ENCODE data around the gene PHACTR2.

Gene PHACTR2

GRCh38 chr6:143811501-143812157, 133.9 kb downstream of the PHACTR2 start:
- Histone ChIP-seq H3K4me2 (ENCODE audit: low read length) (no peak overlapping the region), H3K27me3 (ENCODE audit: insufficient read depth, low read length, poor library complexity) (no peaks in the 10 kb centered on the region), H3K79me2 (ENCODE audit: control insufficient read depth, insufficient read depth, low read length) (no peaks in the 10 kb centered on the region), H3K4me1 (ENCODE audit: control insufficient read depth, low read depth, low read length) (no peaks in the 10 kb centered on the region), H3K56ac (ENCODE audit: low read length) (no peak overlapping the region), H3K27ac (ENCODE audit: low read depth, low read length) (no peak overlapping the region), H3K4me3 (ENCODE audit: low read length) (no peak overlapping the region), H4K5ac (ENCODE audit: low read length) (no peak overlapping the region), H3K79me1 (ENCODE audit: low read length) (no peaks in the 10 kb centered on the region), H2AK5ac (ENCODE audit: low read length) (no peak overlapping the region), H3K9ac (ENCODE audit: low read length) (no peak overlapping the region), H2BK120ac (ENCODE audit: low read depth, low read length) (no peak overlapping the region), H3K18ac (ENCODE audit: low read length) (no peak overlapping the region), H3K23ac (ENCODE audit: low read length) (no peak overlapping the region), H2BK5ac (ENCODE audit: low read length) (no peak overlapping the region), H3K36me3 (ENCODE audit: control insufficient read depth, insufficient read depth, low read length) (peaks cover 4% of the 10 kb centered on the region), H4K8ac (ENCODE audit: low read depth, low read length) (no peak overlapping the region), H2BK15ac (replicated peaks; ENCODE audit: low read depth) (no peak overlapping the region), H3K4ac (ENCODE audit: low read depth, low read length) (no peak overlapping the region)
- no CpG with 5 or more reads among the region's 2 CpGs for WGBS (ENCODE audit: extremely low coverage, insufficient coverage, low lambda C conversion rate)
- DNase-seq = no peak

GRCh38 chr6:143817621-143818020, 139.9 kb downstream of the PHACTR2 start:
- no peaks in the 10 kb centered on the region for H3K79me2 ChIP-seq (ENCODE audit: control insufficient read depth, insufficient read depth, low read length)
- no peak overlapping the region for H2BK120ac ChIP-seq (ENCODE audit: low read depth, low read length)
- H3K4me3 ChIP-seq (ENCODE audit: low read length) = no peak overlapping the region
- no peaks in the 10 kb centered on the region for H3K27me3 ChIP-seq (ENCODE audit: insufficient read depth, low read length, poor library complexity)
- H4K8ac ChIP-seq (ENCODE audit: low read depth, low read length) = no peak overlapping the region
- H2AK5ac ChIP-seq (ENCODE audit: low read length) = no peak overlapping the region
- no peak overlapping the region for H3K4me2 ChIP-seq (ENCODE audit: low read length)
- H3K36me3 ChIP-seq (ENCODE audit: control insufficient read depth, insufficient read depth, low read length) = no peaks in the 10 kb centered on the region
- H3K27ac ChIP-seq (ENCODE audit: low read depth, low read length) = no peak overlapping the region
- no peak overlapping the region for H2BK5ac ChIP-seq (ENCODE audit: low read length)
- DNase-seq = no peak
- H2BK15ac ChIP-seq (replicated peaks; ENCODE audit: low read depth) = no peak overlapping the region
- H3K18ac ChIP-seq (ENCODE audit: low read length) = no peak overlapping the region
- no peak overlapping the region for H3K9ac ChIP-seq (ENCODE audit: low read length)
- H4K5ac ChIP-seq (ENCODE audit: low read length) = no peak overlapping the region
- H3K23ac ChIP-seq (ENCODE audit: low read length) = no peak overlapping the region
- no peaks in the 10 kb centered on the region for H3K79me1 ChIP-seq (ENCODE audit: low read length)
- H3K4me1 ChIP-seq (ENCODE audit: control insufficient read depth, low read depth, low read length) = no peaks in the 10 kb centered on the region
- no peak overlapping the region for H3K4ac ChIP-seq (ENCODE audit: low read depth, low read length)
- no peak overlapping the region for H3K56ac ChIP-seq (ENCODE audit: low read length)

- Histone ChIP-seq H3K4ac (ENCODE audit: low read depth, low read length) (no peak overlapping the region), H2BK15ac (replicated peaks; ENCODE audit: low read depth) (no peak overlapping the region), H3K23ac (ENCODE audit: low read length) (no peak overlapping the region), H4K8ac (ENCODE audit: low read depth, low read length) (no peak overlapping the region), H3K4me2 (ENCODE audit: low read length) (no peak overlapping the region), H3K27ac (ENCODE audit: low read depth, low read length) (no peak overlapping the region), H3K4me3 (ENCODE audit: low read length) (no peak overlapping the region), H3K4me1 (ENCODE audit: control insufficient read depth, low read depth, low read length) (no peaks in the 10 kb centered on the region), H2BK120ac (ENCODE audit: low read depth, low read length) (no peak overlapping the region), H3K79me2 (ENCODE audit: control insufficient read depth, insufficient read depth, low read length) (no peaks in the 10 kb centered on the region), H2AK5ac (ENCODE audit: low read length) (no peak overlapping the region), H3K56ac (ENCODE audit: low read length) (no peak overlapping the region), H3K9ac (ENCODE audit: low read length) (no peak overlapping the region), H3K18ac (ENCODE audit: low read length) (no peak overlapping the region), H4K5ac (ENCODE audit: low read length) (no peak overlapping the region), H3K79me1 (ENCODE audit: low read length) (no peaks in the 10 kb centered on the region), H3K27me3 (ENCODE audit: insufficient read depth, low read length, poor library complexity) (no peaks in the 10 kb centered on the region), H3K36me3 (ENCODE audit: control insufficient read depth, insufficient read depth, low read length) (no peaks in the 10 kb centered on the region), H2BK5ac (ENCODE audit: low read length) (no peak overlapping the region)
- WGBS (ENCODE audit: extremely low coverage, insufficient coverage, low lambda C conversion rate) = no CpG with 5 or more reads among the region's 6 CpGs
- DNase-seq = no peak
Observed at GRCh38 chr6:143821359-143821758, 143.6 kb downstream of the PHACTR2 start.

- Histone ChIP-seq H3K56ac (ENCODE audit: low read length) (no peak overlapping the region), H2BK15ac (replicated peaks; ENCODE audit: low read depth) (no peak overlapping the region), H3K79me2 (ENCODE audit: control insufficient read depth, insufficient read depth, low read length) (no peaks in the 10 kb centered on the region), H3K4me1 (ENCODE audit: control insufficient read depth, low read depth, low read length) (no peaks in the 10 kb centered on the region), H2AK5ac (ENCODE audit: low read length) (no peak overlapping the region), H2BK5ac (ENCODE audit: low read length) (no peak overlapping the region), H4K8ac (ENCODE audit: low read depth, low read length) (no peak overlapping the region), H4K5ac (ENCODE audit: low read length) (no peak overlapping the region), H2BK120ac (ENCODE audit: low read depth, low read length) (no peak overlapping the region), H3K9ac (ENCODE audit: low read length) (no peak overlapping the region), H3K4me3 (ENCODE audit: low read length) (no peak overlapping the region), H3K27me3 (ENCODE audit: insufficient read depth, low read length, poor library complexity) (no peaks in the 10 kb centered on the region), H3K18ac (ENCODE audit: low read length) (no peak overlapping the region), H3K23ac (ENCODE audit: low read length) (no peak overlapping the region), H3K4ac (ENCODE audit: low read depth, low read length) (no peak overlapping the region), H3K36me3 (ENCODE audit: control insufficient read depth, insufficient read depth, low read length) (no peaks in the 10 kb centered on the region), H3K79me1 (ENCODE audit: low read length) (no peaks in the 10 kb centered on the region), H3K27ac (ENCODE audit: low read depth, low read length) (no peak overlapping the region), H3K4me2 (ENCODE audit: low read length) (no peak overlapping the region)
- no CpG with 5 or more reads among the region's 3 CpGs for whole genome bisulfite sequencing (ENCODE audit: extremely low coverage, insufficient coverage, low lambda C conversion rate)
- peak; percentile 48 for DNase-seq
Observed at GRCh38 chr6:143822584-143823024, 144.8 kb downstream of the PHACTR2 start.

GRCh38 chr6:143823548-143823947, 145.8 kb downstream of the PHACTR2 start:
- H3K36me3 ChIP-seq (ENCODE audit: control insufficient read depth, insufficient read depth, low read length) = no peaks in the 10 kb centered on the region
- H3K18ac ChIP-seq (ENCODE audit: low read length) = no peak overlapping the region
- H2BK15ac ChIP-seq (replicated peaks; ENCODE audit: low read depth) = no peak overlapping the region
- no peak for DNase-seq
- no peak overlapping the region for H2AK5ac ChIP-seq (ENCODE audit: low read length)
- H3K56ac ChIP-seq (ENCODE audit: low read length) = no peak overlapping the region
- H3K79me2 ChIP-seq (ENCODE audit: control insufficient read depth, insufficient read depth, low read length) = no peaks in the 10 kb centered on the region
- no peak overlapping the region for H3K27ac ChIP-seq (ENCODE audit: low read depth, low read length)
- no peaks in the 10 kb centered on the region for H3K27me3 ChIP-seq (ENCODE audit: insufficient read depth, low read length, poor library complexity)
- no peak overlapping the region for H2BK120ac ChIP-seq (ENCODE audit: low read depth, low read length)
- H2BK5ac ChIP-seq (ENCODE audit: low read length) = no peak overlapping the region
- WGBS (ENCODE audit: extremely low coverage, insufficient coverage, low lambda C conversion rate) = no CpG with 5 or more reads among the region's 6 CpGs
- H3K79me1 ChIP-seq (ENCODE audit: low read length) = no peaks in the 10 kb centered on the region
- H3K4me1 ChIP-seq (ENCODE audit: control insufficient read depth, low read depth, low read length) = no peaks in the 10 kb centered on the region
- no peak overlapping the region for H3K4ac ChIP-seq (ENCODE audit: low read depth, low read length)
- no peak overlapping the region for H3K9ac ChIP-seq (ENCODE audit: low read length)
- no peak overlapping the region for H3K23ac ChIP-seq (ENCODE audit: low read length)
- H3K4me3 ChIP-seq (ENCODE audit: low read length) = no peak overlapping the region
- H4K8ac ChIP-seq (ENCODE audit: low read depth, low read length) = no peak overlapping the region
- H3K4me2 ChIP-seq (ENCODE audit: low read length) = no peak overlapping the region
- no peak overlapping the region for H4K5ac ChIP-seq (ENCODE audit: low read length)

- no peak overlapping the region for H4K8ac ChIP-seq (ENCODE audit: low read depth, low read length)
- no peaks in the 10 kb centered on the region for H3K36me3 ChIP-seq (ENCODE audit: control insufficient read depth, insufficient read depth, low read length)
- no peaks in the 10 kb centered on the region for H3K27me3 ChIP-seq (ENCODE audit: insufficient read depth, low read length, poor library complexity)
- no peaks in the 10 kb centered on the region for H3K79me1 ChIP-seq (ENCODE audit: low read length)
- H3K27ac ChIP-seq (ENCODE audit: low read depth, low read length) = no peak overlapping the region
- no peak overlapping the region for H2AK5ac ChIP-seq (ENCODE audit: low read length)
- H3K4ac ChIP-seq (ENCODE audit: low read depth, low read length) = no peak overlapping the region
- H3K18ac ChIP-seq (ENCODE audit: low read length) = no peak overlapping the region
- H3K9ac ChIP-seq (ENCODE audit: low read length) = no peak overlapping the region
- no peak overlapping the region for H2BK5ac ChIP-seq (ENCODE audit: low read length)
- no peak for DNase-seq
- H2BK120ac ChIP-seq (ENCODE audit: low read depth, low read length) = no peak overlapping the region
- no peak overlapping the region for H2BK15ac ChIP-seq (replicated peaks; ENCODE audit: low read depth)
- H3K4me1 ChIP-seq (ENCODE audit: control insufficient read depth, low read depth, low read length) = no peaks in the 10 kb centered on the region
- H3K4me2 ChIP-seq (ENCODE audit: low read length) = no peak overlapping the region
- no peak overlapping the region for H3K4me3 ChIP-seq (ENCODE audit: low read length)
- no peak overlapping the region for H3K23ac ChIP-seq (ENCODE audit: low read length)
- H3K56ac ChIP-seq (ENCODE audit: low read length) = no peak overlapping the region
- H3K79me2 ChIP-seq (ENCODE audit: control insufficient read depth, insufficient read depth, low read length) = no peaks in the 10 kb centered on the region
- no peak overlapping the region for H4K5ac ChIP-seq (ENCODE audit: low read length)
Observed at GRCh38 chr6:143828572-143828971, 150.8 kb downstream of the PHACTR2 start.

All from mesendoderm (in vitro differentiated cells).